GM21825 (cell line): ENCODE measurements around the gene TNS2.

Source experiments
- ATAC-seq: cut with Tn5 transposase; IDR thresholded peaks from one replicate; pipeline ENCODE4 v1.9.1; 2021; ENCODE audit warnings: mild to moderate bottlenecking, moderate library complexity; ENCODE audit not compliant: unreplicated experiment

TNS2 gene

GRCh38 chr12:53056296-53056695 lies 6.4 kb downstream of the TNS2 start:
- ATAC-seq: no peak

GRCh38 chr12:53056901-53057300 lies 7.0 kb downstream of the TNS2 start:
- ATAC-seq: no peak

GRCh38 chr12:53057816-53058500 lies 8.1 kb downstream of the TNS2 start:
- ATAC-seq: no peak

GRCh38 chr12:53058674-53059433 lies 9.0 kb downstream of the TNS2 start:
- no peak for ATAC-seq

- no peak for ATAC-seq
Measured at GRCh38 chr12:53059434-53060063, 9.7 kb downstream of the TNS2 start.

- no peak for ATAC-seq
Measured at GRCh38 chr12:53060064-53060720, 10.3 kb downstream of the TNS2 start.

GRCh38 chr12:53060721-53061276 lies 10.9 kb downstream of the TNS2 start:
- no peak for ATAC-seq

GRCh38 chr12:53061404-53062010 lies 11.6 kb downstream of the TNS2 start:
- no peak for ATAC-seq

- no peak for ATAC-seq
Measured at GRCh38 chr12:53062011-53062961, 12.4 kb downstream of the TNS2 start.

- no peak for ATAC-seq
Measured at GRCh38 chr12:53062977-53063707, 13.3 kb downstream of the TNS2 start.

GRCh38 chr12:53063708-53064612 lies 14.1 kb downstream of the TNS2 start:
- no peak for ATAC-seq

- ATAC-seq: no peak
Measured at GRCh38 chr12:53064613-53065436, 15.0 kb downstream of the TNS2 start.

- no peak for ATAC-seq
Measured at GRCh38 chr12:53065470-53065869, 15.6 kb downstream of the TNS2 start.

- ATAC-seq: no peak
Measured at GRCh38 chr12:53065975-53066931, 16.4 kb downstream of the TNS2 start.

- no peak for ATAC-seq
Measured at GRCh38 chr12:53067074-53067992, 17.5 kb downstream of the TNS2 start.
